Measurements from ENCODE around the gene APOBEC3C.
"Not testable (repeated sequence)": the region's sequence is repeated elsewhere in the genome, so short reads cannot be mapped to it uniquely, and the experiment has no call there.

Gene APOBEC3C

DNA sequence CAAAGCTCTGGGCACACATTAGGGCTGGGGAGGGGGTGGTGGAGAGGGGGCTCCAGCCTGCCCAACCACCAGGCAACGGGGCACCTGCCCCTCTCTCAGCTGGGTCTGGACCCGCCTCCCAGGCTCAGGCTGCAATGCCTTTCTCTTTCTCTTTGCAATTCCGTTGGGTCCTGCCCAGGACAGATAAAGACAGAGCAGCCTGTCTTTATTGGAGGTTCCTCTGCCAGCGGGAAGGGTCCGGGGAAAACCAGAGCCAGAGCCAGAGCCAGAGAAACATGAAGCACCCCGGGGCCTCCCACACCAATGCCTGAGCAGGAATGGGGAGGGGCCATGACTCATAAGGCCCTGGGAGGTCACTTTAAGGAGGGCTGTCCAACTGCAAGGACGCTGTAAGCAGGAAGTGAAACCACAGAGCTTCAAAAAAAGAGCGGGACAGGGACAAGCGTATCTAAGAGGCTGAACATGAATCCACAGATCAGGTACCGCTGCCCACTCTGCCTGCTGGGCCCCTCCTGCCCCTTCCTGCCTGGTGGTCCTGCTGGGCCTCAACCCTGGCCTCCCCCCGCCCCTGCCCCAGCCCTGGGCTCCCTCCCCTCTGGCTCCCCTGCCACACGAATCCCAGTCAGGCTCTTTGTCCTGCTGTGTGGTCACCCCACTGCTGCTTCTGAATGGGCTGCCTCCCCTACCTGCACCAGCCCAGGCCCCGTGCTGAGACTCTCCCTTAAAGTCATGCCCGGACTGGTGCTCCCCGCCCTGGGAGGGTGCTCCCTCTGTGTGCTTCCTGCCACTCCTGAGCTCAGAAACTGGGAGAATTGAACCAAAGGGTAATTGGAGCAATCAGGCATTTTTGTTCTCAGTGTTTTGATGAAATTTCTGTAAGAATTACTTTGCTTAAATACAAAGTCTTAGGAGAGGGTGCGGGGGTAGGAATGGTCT, 31.8 kb upstream of the APOBEC3C start, which contains the start of gene APOBEC3B:
APOBEC3B (plus strand) TSS at position 356 of the 936 bp plus-strand sequence; CDS start at position 463, 107 bp downstream.
- no peaks in the 10 kb centered on the region for H3K27me3 ChIP-seq (replicated peaks; ENCODE audit: control insufficient read depth, insufficient read depth, low read length, poor library complexity, severe bottlenecking)
- no peaks in the 10 kb centered on the region for H3K36me3 ChIP-seq (ENCODE audit: control insufficient read depth, insufficient read depth, low read length)
- DNase-seq: peak; percentile 26 to 59 (median 51)
- H3K27ac ChIP-seq (ENCODE audit: insufficient read depth, low read length, poor library complexity, severe bottlenecking): no peak within 1 kb of the TSS
- peak within 1 kb of the TSS; percentile 40 for H3K4me3 ChIP-seq (ENCODE audit: insufficient read depth, low read depth, low read length, poor library complexity, severe bottlenecking)
- no peaks in the 10 kb centered on the region for H3K9me3 ChIP-seq (ENCODE audit: control insufficient read depth, low read length)
- peaks cover 21% of the 10 kb centered on the region for H3K4me1 ChIP-seq (ENCODE audit: control insufficient read depth, insufficient read depth, low read length, poor library complexity, severe bottlenecking)

DNA sequence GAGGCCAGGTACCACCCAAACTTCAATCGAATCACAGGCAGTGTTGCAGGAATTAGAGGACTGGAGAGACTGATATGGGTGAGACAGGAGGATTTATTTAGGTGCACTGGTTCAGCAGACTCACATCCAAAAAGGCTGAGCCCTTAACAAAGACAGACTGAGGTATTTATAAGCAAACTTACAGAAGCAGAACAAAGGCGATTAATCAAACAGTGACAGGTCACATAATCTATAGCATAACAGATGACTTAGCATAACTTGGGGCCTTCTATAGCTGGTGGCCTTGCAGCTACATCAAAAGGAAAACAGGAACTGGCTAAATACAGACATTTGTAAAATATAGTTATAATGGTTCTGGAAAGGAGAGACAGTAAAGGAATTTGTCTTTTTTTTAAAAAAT, 29.8 kb upstream of the APOBEC3C start:
- no peak for DNase-seq
- Histone ChIP-seq H3K27ac (ENCODE audit: insufficient read depth, low read length, poor library complexity, severe bottlenecking) (peak overlapping the region; percentile 64), H3K27me3 (replicated peaks; ENCODE audit: control insufficient read depth, insufficient read depth, low read length, poor library complexity, severe bottlenecking) (no peaks in the 10 kb centered on the region), H3K9me3 (ENCODE audit: control insufficient read depth, low read length) (no peaks in the 10 kb centered on the region), H3K4me3 (ENCODE audit: insufficient read depth, low read depth, low read length, poor library complexity, severe bottlenecking) (no peak overlapping the region), H3K4me1 (ENCODE audit: control insufficient read depth, insufficient read depth, low read length, poor library complexity, severe bottlenecking) (peaks cover 30% of the 10 kb centered on the region), H3K36me3 (ENCODE audit: control insufficient read depth, insufficient read depth, low read length) (no peaks in the 10 kb centered on the region)

DNA sequence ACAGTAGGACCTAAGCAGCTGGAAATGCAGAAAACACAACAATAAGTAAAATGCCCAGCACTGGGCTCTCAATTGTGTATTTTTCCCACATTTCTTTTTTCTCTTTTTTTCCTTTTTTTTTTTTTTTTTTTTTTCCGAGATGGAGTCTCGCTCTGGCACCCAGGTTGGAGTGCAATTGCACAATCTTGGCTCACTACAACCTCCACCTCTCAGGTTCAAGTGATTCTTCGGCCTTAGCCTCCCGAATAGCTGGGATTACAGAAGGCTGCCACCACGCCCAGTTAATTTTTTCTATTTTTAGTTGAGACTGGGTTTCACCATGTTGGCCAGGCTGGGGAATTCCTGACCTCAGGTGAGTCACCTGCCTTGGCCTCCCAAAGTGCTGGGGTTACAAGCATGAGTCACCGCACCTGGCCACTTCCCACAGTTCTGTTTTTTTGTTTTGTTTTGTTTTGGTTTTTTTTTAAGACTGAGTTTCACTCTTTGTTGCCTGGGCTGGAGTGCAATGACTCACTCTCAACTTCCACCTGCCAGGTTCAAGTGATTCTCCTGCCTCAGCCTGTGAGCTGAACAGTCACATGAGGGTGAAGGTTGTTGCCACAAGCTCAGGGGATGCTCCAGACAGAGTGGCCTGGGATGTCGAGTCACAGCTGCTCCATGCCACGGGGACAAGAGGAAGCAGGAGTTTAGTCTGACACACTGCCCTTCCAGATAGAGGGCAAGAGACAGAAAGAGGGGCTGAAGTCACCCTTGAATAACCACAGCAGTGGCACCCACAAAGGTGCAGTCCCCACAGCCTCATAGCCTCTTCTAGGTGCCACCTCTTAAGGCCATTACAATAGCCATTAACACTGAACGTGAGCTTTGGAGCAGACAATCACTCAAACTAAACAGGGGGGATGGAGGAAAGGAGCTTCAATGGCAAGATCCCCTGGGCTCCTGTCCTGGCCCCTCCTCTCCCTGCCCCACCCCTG, 29.0 kb upstream of the APOBEC3C start:
- DNase-seq: peak; percentile 65 to 81 (median 70)
- H3K27ac ChIP-seq (ENCODE audit: insufficient read depth, low read length, poor library complexity, severe bottlenecking): peak overlapping the region; percentile 64

DNA sequence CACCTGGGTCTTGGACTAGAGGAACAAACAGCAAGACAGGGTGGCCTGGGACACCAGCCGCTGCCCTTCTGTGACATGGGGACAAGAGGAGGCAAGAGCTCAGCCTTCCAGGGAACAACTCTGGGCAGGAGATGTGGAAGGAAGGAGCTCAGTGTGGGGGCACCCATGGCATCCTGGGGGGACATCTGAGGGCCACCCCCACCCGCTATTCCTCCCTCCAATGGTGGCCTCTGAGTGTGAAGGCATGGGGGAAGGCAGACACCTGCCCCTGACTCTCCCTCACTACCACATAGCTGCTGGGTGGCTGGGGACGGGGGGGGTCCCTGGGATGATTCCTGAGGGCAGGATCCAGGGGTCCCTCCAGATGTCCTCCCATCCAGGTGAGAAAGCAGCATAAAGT, 27.4 kb upstream of the APOBEC3C start:
- H3K4me1 ChIP-seq (ENCODE audit: control insufficient read depth, insufficient read depth, low read length, poor library complexity, severe bottlenecking): peaks cover 36% of the 10 kb centered on the region
- no peak overlapping the region for H3K4me3 ChIP-seq (ENCODE audit: insufficient read depth, low read depth, low read length, poor library complexity, severe bottlenecking)

More for the DNA sequence above, 29.0 kb upstream of the APOBEC3C start:
- not testable (repeated sequence) for H3K36me3 ChIP-seq (ENCODE audit: control insufficient read depth, insufficient read depth, low read length); H3K4me3 ChIP-seq (ENCODE audit: insufficient read depth, low read depth, low read length, poor library complexity, severe bottlenecking); H3K27me3 ChIP-seq (replicated peaks; ENCODE audit: control insufficient read depth, insufficient read depth, low read length, poor library complexity, severe bottlenecking); H3K9me3 ChIP-seq (ENCODE audit: control insufficient read depth, low read length)
- peaks cover 38% of the 10 kb centered on the region for H3K4me1 ChIP-seq (ENCODE audit: control insufficient read depth, insufficient read depth, low read length, poor library complexity, severe bottlenecking)

DNA sequence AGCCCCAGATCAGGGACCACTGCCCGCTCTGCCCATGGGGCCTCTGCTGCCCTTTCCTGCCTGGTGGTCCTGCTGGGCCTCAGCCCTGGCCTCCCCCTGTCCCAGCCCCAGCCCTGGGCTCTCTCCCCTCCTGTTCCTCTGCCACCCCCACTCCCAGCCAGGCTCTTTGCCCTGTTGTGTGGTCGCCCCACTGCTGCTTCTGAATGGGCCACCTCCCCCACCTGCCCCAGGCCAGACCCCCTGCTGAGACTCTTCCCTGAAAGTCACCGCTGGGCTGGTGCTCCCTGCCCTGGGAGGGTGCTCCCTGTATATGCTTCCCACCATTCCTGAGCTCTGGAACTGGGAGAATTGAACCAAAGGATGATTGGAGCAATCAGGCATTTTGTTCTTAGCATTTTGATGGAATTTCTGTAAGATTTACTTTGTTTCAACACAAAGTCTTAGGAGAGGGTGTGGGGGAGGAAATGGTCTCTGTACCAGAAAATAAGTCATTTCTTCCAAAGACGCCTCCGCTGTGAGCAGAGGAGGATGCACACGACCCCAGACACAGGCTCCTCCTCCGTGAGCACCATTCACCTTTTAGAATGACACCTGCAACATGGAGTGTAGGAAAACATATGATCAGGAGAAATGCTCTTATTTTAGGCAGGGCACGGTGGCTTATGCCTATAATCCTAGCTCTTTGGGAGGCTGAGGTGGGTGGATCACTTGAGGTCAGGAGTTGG, 26.7 kb upstream of the APOBEC3C start:
- no peak overlapping the region for H3K4me3 ChIP-seq (ENCODE audit: insufficient read depth, low read depth, low read length, poor library complexity, severe bottlenecking)
- no peak overlapping the region for H3K27ac ChIP-seq (ENCODE audit: insufficient read depth, low read length, poor library complexity, severe bottlenecking)
- no peaks in the 10 kb centered on the region for H3K27me3 ChIP-seq (replicated peaks; ENCODE audit: control insufficient read depth, insufficient read depth, low read length, poor library complexity, severe bottlenecking)
- DNase-seq: no peak
- peaks cover 30% of the 10 kb centered on the region for H3K4me1 ChIP-seq (ENCODE audit: control insufficient read depth, insufficient read depth, low read length, poor library complexity, severe bottlenecking)
- no peaks in the 10 kb centered on the region for H3K36me3 ChIP-seq (ENCODE audit: control insufficient read depth, insufficient read depth, low read length)
- no peaks in the 10 kb centered on the region for H3K9me3 ChIP-seq (ENCODE audit: control insufficient read depth, low read length)

More for the DNA sequence above, 27.4 kb upstream of the APOBEC3C start:
- DNase-seq: no peak
- no peaks in the 10 kb centered on the region for H3K9me3 ChIP-seq (ENCODE audit: control insufficient read depth, low read length)
- H3K27me3 ChIP-seq (replicated peaks; ENCODE audit: control insufficient read depth, insufficient read depth, low read length, poor library complexity, severe bottlenecking): no peaks in the 10 kb centered on the region
- H3K36me3 ChIP-seq (ENCODE audit: control insufficient read depth, insufficient read depth, low read length): no peaks in the 10 kb centered on the region
- no peak overlapping the region for H3K27ac ChIP-seq (ENCODE audit: insufficient read depth, low read length, poor library complexity, severe bottlenecking)

DNA sequence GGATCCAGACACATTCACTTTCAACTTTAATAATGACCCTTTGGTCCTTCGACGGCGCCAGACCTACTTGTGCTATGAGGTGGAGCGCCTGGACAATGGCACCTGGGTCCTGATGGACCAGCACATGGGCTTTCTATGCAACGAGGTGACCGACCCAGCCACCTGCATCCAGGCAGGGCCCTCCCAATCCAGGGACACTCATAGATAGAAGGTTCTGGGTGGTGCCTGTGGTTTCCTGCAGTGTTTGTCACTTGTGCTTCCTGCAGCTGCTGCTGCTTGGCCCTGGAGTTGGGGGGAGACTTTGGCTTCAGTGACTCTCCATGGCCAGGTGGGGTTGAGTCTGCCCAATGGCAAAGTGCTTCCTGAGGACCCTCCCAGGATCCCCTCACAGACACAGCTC, 24.6 kb upstream of the APOBEC3C start:
- Histone ChIP-seq H3K9me3 (ENCODE audit: control insufficient read depth, low read length) (no peaks in the 10 kb centered on the region), H3K27ac (ENCODE audit: insufficient read depth, low read length, poor library complexity, severe bottlenecking) (no peak overlapping the region), H3K4me3 (ENCODE audit: insufficient read depth, low read depth, low read length, poor library complexity, severe bottlenecking) (no peak overlapping the region), H3K27me3 (replicated peaks; ENCODE audit: control insufficient read depth, insufficient read depth, low read length, poor library complexity, severe bottlenecking) (no peaks in the 10 kb centered on the region), H3K4me1 (ENCODE audit: control insufficient read depth, insufficient read depth, low read length, poor library complexity, severe bottlenecking) (peaks cover 24% of the 10 kb centered on the region), H3K36me3 (ENCODE audit: control insufficient read depth, insufficient read depth, low read length) (no peaks in the 10 kb centered on the region)
- DNase-seq: no peak

DNA sequence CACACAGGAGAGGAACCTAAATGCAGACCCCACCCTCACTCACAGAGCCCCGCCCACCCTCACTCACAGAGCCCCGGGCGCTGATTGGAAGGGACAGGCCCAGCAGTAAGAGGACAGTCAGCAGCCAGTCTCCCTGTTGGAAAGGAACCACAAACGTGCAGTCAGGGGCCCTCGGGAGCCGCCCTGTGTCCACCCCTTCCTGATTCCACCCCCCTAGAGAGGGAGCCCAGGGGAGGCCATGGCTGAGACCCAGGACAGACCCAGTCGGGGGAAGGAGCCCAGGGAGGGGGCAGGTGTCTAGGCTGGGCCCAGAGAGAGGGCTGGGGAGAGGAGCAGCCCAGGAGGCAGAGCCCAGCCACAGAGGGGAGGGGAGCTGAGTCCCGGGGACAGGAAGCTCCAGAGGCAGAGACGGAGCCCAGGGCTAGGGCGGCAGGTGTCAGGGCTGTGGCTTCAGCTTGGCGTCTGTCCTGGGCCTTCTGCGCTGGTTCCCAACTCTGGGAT, 21.1 kb upstream of the APOBEC3C start:
- H3K36me3 ChIP-seq (ENCODE audit: control insufficient read depth, insufficient read depth, low read length); H3K27ac ChIP-seq (ENCODE audit: insufficient read depth, low read length, poor library complexity, severe bottlenecking); H3K4me3 ChIP-seq (ENCODE audit: insufficient read depth, low read depth, low read length, poor library complexity, severe bottlenecking); H3K27me3 ChIP-seq (replicated peaks; ENCODE audit: control insufficient read depth, insufficient read depth, low read length, poor library complexity, severe bottlenecking); DNase-seq; H3K9me3 ChIP-seq (ENCODE audit: control insufficient read depth, low read length): not testable (repeated sequence)
- H3K4me1 ChIP-seq (ENCODE audit: control insufficient read depth, insufficient read depth, low read length, poor library complexity, severe bottlenecking): peaks cover 17% of the 10 kb centered on the region

DNA sequence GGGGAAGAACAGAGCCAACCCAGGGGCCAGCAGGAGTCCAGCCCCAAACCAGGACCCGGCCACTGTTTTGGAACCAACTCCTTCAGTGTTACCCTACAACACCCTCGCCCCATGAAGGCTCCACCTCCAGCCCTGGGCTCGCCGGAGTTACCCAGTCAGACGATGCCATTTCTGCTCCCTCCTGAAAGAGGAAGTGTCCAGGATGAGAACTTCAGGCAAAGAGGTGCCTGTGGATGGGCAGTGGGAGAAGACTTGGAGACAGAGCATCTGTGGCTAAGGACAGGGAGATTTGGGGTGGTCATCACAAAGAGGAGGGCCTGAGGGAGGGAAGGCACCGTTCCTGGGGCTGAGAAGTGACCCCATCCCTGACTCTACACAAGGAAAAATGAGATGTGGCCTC, 18.0 kb upstream of the APOBEC3C start:
- H3K27ac ChIP-seq (ENCODE audit: insufficient read depth, low read length, poor library complexity, severe bottlenecking): no peak overlapping the region
- no peaks in the 10 kb centered on the region for H3K9me3 ChIP-seq (ENCODE audit: control insufficient read depth, low read length)
- no peaks in the 10 kb centered on the region for H3K36me3 ChIP-seq (ENCODE audit: control insufficient read depth, insufficient read depth, low read length)
- no peak overlapping the region for H3K4me3 ChIP-seq (ENCODE audit: insufficient read depth, low read depth, low read length, poor library complexity, severe bottlenecking)
- no peak for DNase-seq
- H3K27me3 ChIP-seq (replicated peaks; ENCODE audit: control insufficient read depth, insufficient read depth, low read length, poor library complexity, severe bottlenecking): no peaks in the 10 kb centered on the region
- H3K4me1 ChIP-seq (ENCODE audit: control insufficient read depth, insufficient read depth, low read length, poor library complexity, severe bottlenecking): no peaks in the 10 kb centered on the region

DNA sequence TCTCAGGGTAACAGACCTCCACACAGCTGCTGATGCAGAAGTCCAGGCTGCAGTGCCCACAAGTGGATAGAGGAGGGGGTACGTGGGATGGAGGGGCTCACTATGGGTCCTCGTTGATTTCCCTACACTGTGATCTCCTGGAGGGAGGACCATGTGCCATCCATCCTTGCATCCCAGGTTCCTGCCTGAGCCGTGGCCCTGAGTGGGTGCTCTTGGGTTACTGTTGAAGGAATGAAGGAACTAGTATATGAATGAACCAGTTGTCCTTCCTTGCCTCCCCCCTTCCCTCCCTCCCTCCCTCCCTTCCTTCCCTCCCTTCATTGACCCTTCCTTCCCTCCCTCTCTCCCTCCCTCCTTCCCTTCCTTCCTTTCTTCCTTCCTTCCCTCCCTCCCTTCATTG, 16.5 kb upstream of the APOBEC3C start:
- Histone ChIP-seq H3K27me3 (replicated peaks; ENCODE audit: control insufficient read depth, insufficient read depth, low read length, poor library complexity, severe bottlenecking) (no peaks in the 10 kb centered on the region), H3K36me3 (ENCODE audit: control insufficient read depth, insufficient read depth, low read length) (no peaks in the 10 kb centered on the region), H3K27ac (ENCODE audit: insufficient read depth, low read length, poor library complexity, severe bottlenecking) (no peak overlapping the region), H3K4me3 (ENCODE audit: insufficient read depth, low read depth, low read length, poor library complexity, severe bottlenecking) (no peak overlapping the region), H3K9me3 (ENCODE audit: control insufficient read depth, low read length) (no peaks in the 10 kb centered on the region), H3K4me1 (ENCODE audit: control insufficient read depth, insufficient read depth, low read length, poor library complexity, severe bottlenecking) (no peaks in the 10 kb centered on the region)
- no peak for DNase-seq
